ENCODE measurements around the gene PAX1. TPM values are rescaled to one million over a fixed set of nuclear protein-coding genes. Genes with fewer than 3 reads are reported as not detected.

PAX1 gene
- total and polyA plus RNA-seq, 2 of the 8 experiments (the other 6 are each of a cell fraction or from before 2014, with no cell fraction given): not detected

- TF ChIP-seq PHF8 (conservative IDR thresholded peaks at IDR 0.05; ENCODE audit: low read depth, low read length): no peak
- peak; percentile 84 for TF ChIP-seq SP1 (IDR thresholded peaks at IDR 0.05; ENCODE audit: low read depth, low read length)
- TF ChIP-seq SIRT6 (IDR thresholded peaks at IDR 0.05; ENCODE audit: low read length): no peak
- TF ChIP-seq CHD1 (IDR thresholded peaks at IDR 0.05; ENCODE audit: low read depth, low read length): no peak
- no peak for TF ChIP-seq NRF1 (IDR thresholded peaks at IDR 0.05; ENCODE audit: low read depth, low read length)
- no peak for TF ChIP-seq CTCF (IDR thresholded peaks at IDR 0.05; ENCODE audit: control extremely low read depth in 1 of 3, insufficient read depth in 1 of 3, low read depth in 1 of 3, low read length in 3 of 3)
- no peak for TF ChIP-seq BCL11A (IDR thresholded peaks at IDR 0.05; ENCODE audit: low read depth in 2 of 2, low read length in 2 of 2)
- no peak for TF ChIP-seq TAF7 (optimal IDR thresholded peaks at IDR 0.05; ENCODE audit: borderline replicate concordance, low read depth, low read length)
- TF ChIP-seq KDM5A (IDR thresholded peaks at IDR 0.05; ENCODE audit: low read length): no peak
- TF ChIP-seq RBBP5 (IDR thresholded peaks at IDR 0.05; ENCODE audit: borderline replicate concordance, low read depth, low read length): no peak
- TF ChIP-seq RFX5 (IDR thresholded peaks at IDR 0.05; ENCODE audit: borderline replicate concordance, low read depth, low read length): no peak
- peak; percentile 100 for TF ChIP-seq CTBP2 (IDR thresholded peaks at IDR 0.05; ENCODE audit: borderline replicate concordance, insufficient read depth, insufficient read length, low read length)
- TF ChIP-seq KDM1A (IDR thresholded peaks at IDR 0.05; ENCODE audit: borderline replicate concordance, low read length): peak; percentile 73; the same call in 1 of the 2 replicates
- no peak for TF ChIP-seq HDAC6 (IDR thresholded peaks at IDR 0.05; ENCODE audit: low read depth, low read length)
- TF ChIP-seq SP4 (IDR thresholded peaks at IDR 0.05; ENCODE audit: low read length): no peak
- TF ChIP-seq SIN3A (conservative IDR thresholded peaks at IDR 0.05 in 1 of 2, IDR thresholded peaks at IDR 0.05 in 1 of 2; ENCODE audit: low read depth in 1 of 2, low read length in 2 of 2): 0 out of 4 replicates have a peak, but pooled peaks of 1 of the 2 experiments have one; percentile 7
- no peak for TF ChIP-seq JUN (IDR thresholded peaks at IDR 0.05; ENCODE audit: low read depth, low read length)
- TF ChIP-seq BRCA1 (IDR thresholded peaks at IDR 0.05; ENCODE audit: low read depth, low read length): no peak
- TF ChIP-seq NANOG (IDR thresholded peaks at IDR 0.05; ENCODE audit: insufficient read depth, low read depth, low read length, poor library complexity, severe bottlenecking): no peak
Observed at GRCh38 chr20:21714297-21715192, 9.1 kb downstream of the PAX1 start (continued).
